Activated CD8-positive, alpha-beta memory T cell treated with anti-CD3 and anti-CD28 coated beads, Interleukin-2, amount 50 U/mL, for 1 hour (primary cell): ENCODE measurements around the gene GAB4.
"Not testable (repeated sequence)": the region's sequence is repeated elsewhere in the genome, so short reads cannot be mapped to it uniquely, and the experiment has no call there.

Source experiments
- DNase-seq: peaks from one replicate; pipeline ENCODE4 v3.0.0-alpha.2; 2020; ENCODE audit errors: extremely low read depth

The GAB4 gene

GRCh38 chr22:16959345-16959930, 48.6 kb downstream of the GAB4 start:
- DNase-seq, result no peak

GRCh38 chr22:16958475-16958874, 49.5 kb downstream of the GAB4 start:
- DNase-seq, result no peak

- no peak for DNase-seq
Measured at GRCh38 chr22:16957781-16958180, 50.2 kb downstream of the GAB4 start.

GRCh38 chr22:16956290-16956689, 51.7 kb downstream of the GAB4 start:
- no peak for DNase-seq

- no peak for DNase-seq
Measured at GRCh38 chr22:16955678-16956210, 52.3 kb downstream of the GAB4 start.

- DNase-seq, result no peak
Measured at GRCh38 chr22:16955081-16955480, 52.9 kb downstream of the GAB4 start.

GRCh38 chr22:16954060-16954403, 54.0 kb downstream of the GAB4 start:
- DNase-seq, result no peak

- DNase-seq, result no peak
Measured at GRCh38 chr22:16953206-16954059, 54.6 kb downstream of the GAB4 start.

GRCh38 chr22:16949561-16949960, 58.5 kb downstream of the GAB4 start:
- no peak for DNase-seq

GRCh38 chr22:16937811-16938210, 70.2 kb downstream of the GAB4 start:
- DNase-seq, result no peak

GRCh38 chr22:16937209-16937608, 70.8 kb downstream of the GAB4 start:
- DNase-seq, result not testable (repeated sequence)

GRCh38 chr22:16936625-16937024, 71.4 kb downstream of the GAB4 start:
- DNase-seq, result no peak

- DNase-seq, result no peak
Measured at GRCh38 chr22:16935209-16935608, 72.8 kb downstream of the GAB4 start.

GRCh38 chr22:16933291-16934282, 74.4 kb downstream of the GAB4 start:
- DNase-seq, result no peak

- no peak for DNase-seq
Measured at GRCh38 chr22:16932577-16932976, 75.4 kb downstream of the GAB4 start.

- no peak for DNase-seq
Measured at GRCh38 chr22:16925407-16925966, 82.5 kb downstream of the GAB4 start.

- DNase-seq, result no peak
Measured at GRCh38 chr22:16922706-16923105, 85.3 kb downstream of the GAB4 start.

GRCh38 chr22:16922076-16922475, 85.9 kb downstream of the GAB4 start:
- DNase-seq, result no peak

GRCh38 chr22:16917144-16918003, 90.6 kb downstream of the GAB4 start:
- DNase-seq, result no peak

GRCh38 chr22:16915701-16916100, 92.3 kb downstream of the GAB4 start:
- no peak for DNase-seq

- DNase-seq, result not testable (repeated sequence)
Measured at GRCh38 chr22:16914911-16915310, 93.1 kb downstream of the GAB4 start.
